ENCODE results near the gene ADPRM.

ADPRM gene

GRCh38 chr17:10743316-10744009 is 46.1 kb downstream of the ADPRM start:
- DNase-seq, result no peak

GRCh38 chr17:10744501-10745000 is 47.2 kb downstream of the ADPRM start:
- DNase-seq, result no peak

- DNase-seq, result no peak
These were observed 47.8 kb downstream of the ADPRM start for GRCh38 chr17:10745231-10745630.

- no peak for DNase-seq
These were observed 51.3 kb downstream of the ADPRM start for GRCh38 chr17:10748531-10749181.

GRCh38 chr17:10750210-10750609 is 52.8 kb downstream of the ADPRM start:
- DNase-seq, result no peak

GRCh38 chr17:10751563-10751962 is 54.2 kb downstream of the ADPRM start:
- no peak for DNase-seq

- no peak for DNase-seq
These were observed 55.3 kb downstream of the ADPRM start for GRCh38 chr17:10752696-10753095.

GRCh38 chr17:10754109-10754508 is 56.7 kb downstream of the ADPRM start:
- DNase-seq, result peak; percentile 4

GRCh38 chr17:10754861-10755591 is 57.6 kb downstream of the ADPRM start:
- DNase-seq, result no peak

- no peak for DNase-seq
These were observed 58.3 kb downstream of the ADPRM start for GRCh38 chr17:10755592-10756127.

GRCh38 chr17:10756185-10756584 is 58.8 kb downstream of the ADPRM start:
- DNase-seq, result no peak

GRCh38 chr17:10756619-10757018 is 59.2 kb downstream of the ADPRM start:
- no peak for DNase-seq

GRCh38 chr17:10757067-10757466 is 59.7 kb downstream of the ADPRM start:
- DNase-seq, result no peak

- no peak for DNase-seq
These were observed 60.3 kb downstream of the ADPRM start for GRCh38 chr17:10757647-10758046.

- no peak for DNase-seq
These were observed 60.7 kb downstream of the ADPRM start for GRCh38 chr17:10758062-10758461.
